Stimulated activated CD8-positive, alpha-beta memory T cell treated with anti-CD3 and anti-CD28 coated beads, Interleukin-12 subunit alpha, Interleukin-12 subunit beta, amount 100 ng/mL, for 24 hours (primary cell): ENCODE measurements around the gene UPF1.

Experiments used
- DNase-seq: peaks from one replicate; pipeline ENCODE4 v3.0.0-alpha.2; 2020; ENCODE audit errors: extremely low read depth

The UPF1 gene

DNA sequence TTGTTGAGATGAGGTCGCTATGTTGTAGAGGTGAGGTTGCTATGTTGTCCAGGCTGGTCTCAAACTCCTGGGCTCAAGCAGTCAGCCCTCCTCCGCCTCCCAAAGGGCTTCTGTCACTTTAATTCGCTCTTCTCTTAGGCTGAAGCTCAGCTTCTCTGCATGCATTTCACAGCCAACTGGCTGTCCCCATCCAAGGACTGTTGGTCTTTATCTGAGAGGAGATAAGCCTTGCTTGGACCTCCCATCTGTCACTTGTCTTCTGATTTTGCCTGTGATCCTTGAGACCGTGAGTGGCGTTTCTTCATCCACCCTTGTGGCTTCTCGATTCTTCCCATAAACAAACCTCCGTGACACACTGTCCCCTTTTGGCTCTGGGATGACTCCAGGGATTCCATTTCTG is 39.8 kb downstream of the UPF1 start:
- DNase-seq, result no peak

DNA sequence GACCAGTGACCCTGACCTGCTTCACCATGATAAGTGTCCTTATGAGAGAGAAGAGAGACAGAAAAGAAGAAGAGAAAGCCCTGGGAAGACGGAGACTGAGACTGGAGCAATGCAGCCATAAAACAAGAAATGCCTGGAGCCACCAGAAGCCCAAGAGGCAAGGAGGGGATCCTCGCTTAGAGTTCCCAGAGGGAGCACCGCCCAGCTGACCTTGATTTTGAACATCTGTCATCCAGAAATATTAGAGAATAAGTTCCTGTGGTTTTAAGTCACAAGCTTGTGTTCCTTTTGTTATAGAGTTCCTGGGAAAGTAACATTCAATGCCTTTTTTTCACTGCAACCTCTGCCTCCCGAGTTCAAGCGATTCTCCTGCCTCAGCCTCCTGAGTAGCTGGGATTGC is 44.0 kb downstream of the UPF1 start:
- no peak for DNase-seq

DNA sequence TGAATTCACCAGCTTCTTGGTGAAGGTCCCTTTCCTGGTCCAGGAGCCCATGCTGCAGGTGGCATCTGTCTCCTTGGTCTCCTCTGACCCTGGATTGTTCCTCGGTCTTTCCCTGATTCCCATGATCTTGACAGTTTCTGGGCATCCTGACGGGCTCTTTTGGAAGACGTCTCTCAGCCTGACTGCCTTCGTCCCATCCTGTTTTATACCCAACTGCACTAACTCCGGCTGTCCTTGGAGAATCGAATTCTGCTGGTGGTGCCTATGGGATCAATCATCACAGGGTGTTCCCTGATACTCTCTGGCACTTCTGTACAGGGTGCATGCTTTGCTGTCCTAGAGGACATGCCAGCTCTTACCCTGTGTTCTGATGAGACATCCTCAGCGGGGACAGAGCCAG is 45.1 kb downstream of the UPF1 start:
- DNase-seq, result no peak

DNA sequence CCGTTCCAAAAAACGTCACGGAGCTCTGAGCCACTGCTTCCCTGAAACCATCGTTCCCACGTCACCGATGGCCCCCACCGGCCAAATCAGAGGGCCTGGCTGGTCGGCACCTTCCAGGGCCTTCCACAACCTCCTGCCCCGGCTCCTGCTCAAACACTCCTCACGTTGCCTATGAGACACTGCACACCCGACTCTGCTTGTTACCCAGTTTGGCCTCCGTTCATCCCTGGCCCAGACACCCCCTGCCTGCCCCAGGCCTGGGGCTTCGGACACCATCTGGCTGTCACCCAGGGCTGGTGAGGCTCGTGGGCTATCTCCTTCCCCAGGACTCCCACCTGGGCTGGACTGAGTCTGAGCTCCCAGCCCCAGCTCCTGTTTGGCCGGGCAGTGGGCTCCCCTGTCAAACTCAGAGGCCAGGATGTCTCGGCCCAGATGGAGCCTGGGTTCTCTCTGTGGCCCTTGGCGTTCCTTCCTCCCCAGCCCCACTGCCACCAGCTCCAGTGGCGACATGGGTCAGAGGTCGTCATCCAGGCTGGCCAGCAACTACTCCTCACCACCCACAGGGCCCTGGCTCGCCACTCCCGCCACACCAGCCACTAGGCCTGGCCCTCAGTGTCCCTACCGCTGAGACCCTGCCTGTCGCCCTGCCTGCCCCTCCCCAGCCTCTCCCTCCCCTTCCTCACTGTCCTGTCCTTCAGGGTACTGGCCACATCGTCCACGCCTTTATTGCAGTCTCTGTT is 46.5 kb downstream of the UPF1 start:
- DNase-seq, result no peak

DNA sequence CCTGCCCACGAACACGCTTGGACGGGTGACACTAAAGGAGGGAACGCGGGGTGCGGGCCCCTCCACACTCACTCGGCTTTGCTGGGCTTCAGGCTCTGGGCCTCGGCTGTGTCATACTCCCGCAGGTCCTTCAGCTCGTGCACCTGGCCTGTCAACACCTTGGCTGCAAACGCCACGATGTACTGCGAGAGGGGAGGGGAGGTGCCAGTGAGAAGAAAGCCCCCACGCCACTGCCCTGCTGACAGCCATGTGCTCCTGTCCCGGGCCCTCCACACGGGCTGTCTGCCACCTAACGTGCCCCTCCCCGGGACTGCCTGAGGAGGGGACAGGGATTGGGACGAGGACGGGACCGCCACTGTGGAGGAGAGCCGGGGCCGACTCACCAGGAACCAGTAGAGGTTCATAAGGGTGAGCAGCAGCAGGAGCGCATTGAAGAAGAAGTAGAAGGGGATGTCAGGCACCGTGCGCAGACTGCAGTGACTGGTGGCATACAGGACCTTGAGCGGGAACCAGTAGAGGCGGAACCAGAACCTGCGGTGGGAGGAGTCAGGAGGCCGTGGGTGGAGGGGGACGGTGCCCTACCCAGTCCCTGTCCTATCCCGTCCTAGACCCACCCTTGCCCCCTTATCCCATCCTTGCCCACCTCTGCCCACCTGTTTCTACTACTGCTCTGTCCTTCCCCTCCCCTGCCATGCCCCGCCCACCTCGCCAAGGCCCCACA is 47.3 kb downstream of the UPF1 start:
- DNase-seq, result no peak

DNA sequence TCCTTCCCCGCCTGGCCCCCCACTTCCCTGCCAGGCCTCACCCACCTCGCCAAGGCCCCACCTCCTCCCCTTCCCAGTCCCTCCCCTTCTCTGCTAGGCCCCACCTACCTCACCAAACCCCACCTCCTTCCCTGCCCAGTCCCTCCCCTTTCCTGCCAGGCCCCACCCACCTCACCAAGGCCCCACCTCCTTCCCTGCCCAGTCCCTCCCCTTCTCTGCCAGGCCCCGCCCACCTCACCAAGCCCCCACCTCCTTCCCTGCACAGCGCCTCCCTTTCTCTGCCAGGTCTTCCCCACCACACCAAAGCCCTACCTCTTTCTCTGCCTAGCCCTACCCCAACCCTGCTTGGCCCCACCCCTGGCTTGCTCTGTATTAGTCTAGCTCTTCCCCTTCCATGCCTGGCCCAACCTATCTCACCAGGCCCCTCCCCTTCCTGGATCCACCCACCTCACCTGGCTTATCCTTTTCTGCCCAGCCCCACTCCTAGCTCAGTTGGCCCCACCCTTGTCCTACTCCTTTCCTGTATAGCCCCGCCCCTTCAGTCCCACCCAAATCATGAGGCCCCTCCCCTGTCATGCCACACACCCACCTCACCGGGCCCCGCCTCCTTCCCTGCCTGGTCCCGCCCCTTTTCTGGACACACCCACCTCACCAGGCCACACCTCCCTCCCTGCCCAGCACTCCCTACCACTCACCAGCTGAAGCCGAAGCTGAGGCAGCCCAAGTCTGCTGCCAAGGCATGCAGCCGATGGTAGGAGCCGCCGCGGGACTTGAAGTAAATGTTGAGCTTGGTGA is 48.0 kb downstream of the UPF1 start:
- no peak for DNase-seq

DNA sequence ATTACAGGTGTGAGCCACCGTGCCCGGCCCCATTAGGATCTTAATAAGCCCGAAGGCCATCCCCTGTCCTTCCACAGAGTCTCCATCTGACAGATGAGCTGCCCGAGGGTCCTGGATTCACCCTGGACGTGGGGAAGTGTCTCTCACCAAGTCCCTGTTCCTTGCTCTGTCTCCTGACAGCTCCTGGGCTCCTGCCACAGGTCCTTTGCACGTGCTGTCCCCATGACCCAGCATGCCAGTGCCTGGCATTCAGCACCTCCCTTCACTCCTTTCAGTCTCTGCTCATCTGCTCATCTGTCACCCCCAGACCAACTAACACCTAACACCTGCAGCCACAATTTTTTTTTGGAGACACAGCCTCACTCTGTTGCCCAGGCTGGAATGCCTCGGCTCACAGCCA is 49.7 kb downstream of the UPF1 start:
- no peak for DNase-seq

DNA sequence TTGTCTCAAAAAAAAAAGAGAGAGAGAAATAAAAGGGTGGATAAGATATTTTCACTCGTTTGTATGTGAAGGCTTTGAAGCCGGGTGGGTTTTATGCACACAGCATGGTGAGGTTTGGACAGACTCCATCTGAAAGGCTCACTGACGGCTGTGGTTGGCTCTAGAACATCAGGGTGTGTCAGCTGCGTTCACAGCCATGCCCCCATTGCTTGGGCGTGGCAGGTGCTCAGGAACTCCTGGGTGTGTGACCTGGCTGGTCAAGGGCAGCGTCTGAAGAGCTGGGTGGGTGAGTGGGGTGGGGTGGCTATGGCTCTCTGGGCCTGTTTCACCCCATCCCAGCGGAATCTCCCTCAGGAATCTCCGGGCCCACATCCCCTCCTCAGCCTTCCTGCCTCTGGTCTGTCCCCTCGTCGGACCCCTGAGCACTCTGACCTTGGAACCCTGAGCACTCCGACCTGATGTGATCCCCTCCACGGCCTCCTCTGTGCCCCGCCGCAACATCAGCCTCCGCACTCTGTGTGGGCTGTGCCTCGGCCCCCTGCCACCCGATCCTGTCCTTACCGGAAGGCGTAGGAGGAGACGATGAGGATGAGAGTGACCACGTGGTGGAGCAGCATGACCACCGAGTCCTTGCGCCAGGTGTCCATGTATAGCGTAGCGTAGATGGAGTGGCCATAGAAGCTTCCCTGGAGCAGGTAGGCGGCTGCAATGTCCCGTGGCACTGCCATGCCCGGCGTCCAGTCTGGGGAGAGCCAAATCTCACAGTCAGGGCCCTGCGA is 52.0 kb downstream of the UPF1 start:
- no peak for DNase-seq

DNA sequence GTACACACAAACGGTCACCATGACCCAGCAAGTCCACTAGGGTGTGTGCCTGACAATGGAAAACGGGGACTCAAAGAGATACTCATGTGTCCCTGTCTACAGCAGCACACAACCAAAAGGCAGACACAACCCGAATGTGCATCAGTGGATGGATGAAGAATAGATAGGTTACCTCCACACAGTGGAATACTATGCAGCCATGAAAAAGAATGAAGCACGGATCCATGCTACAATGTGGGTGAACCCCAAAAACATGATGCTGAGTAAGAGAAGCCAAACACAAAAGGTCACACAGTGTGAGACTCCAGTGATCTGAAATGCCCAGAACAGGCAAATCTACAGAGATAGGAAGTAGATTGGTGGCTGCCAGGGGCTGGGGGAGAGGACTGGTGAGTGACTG is 55.2 kb downstream of the UPF1 start:
- no peak for DNase-seq

DNA sequence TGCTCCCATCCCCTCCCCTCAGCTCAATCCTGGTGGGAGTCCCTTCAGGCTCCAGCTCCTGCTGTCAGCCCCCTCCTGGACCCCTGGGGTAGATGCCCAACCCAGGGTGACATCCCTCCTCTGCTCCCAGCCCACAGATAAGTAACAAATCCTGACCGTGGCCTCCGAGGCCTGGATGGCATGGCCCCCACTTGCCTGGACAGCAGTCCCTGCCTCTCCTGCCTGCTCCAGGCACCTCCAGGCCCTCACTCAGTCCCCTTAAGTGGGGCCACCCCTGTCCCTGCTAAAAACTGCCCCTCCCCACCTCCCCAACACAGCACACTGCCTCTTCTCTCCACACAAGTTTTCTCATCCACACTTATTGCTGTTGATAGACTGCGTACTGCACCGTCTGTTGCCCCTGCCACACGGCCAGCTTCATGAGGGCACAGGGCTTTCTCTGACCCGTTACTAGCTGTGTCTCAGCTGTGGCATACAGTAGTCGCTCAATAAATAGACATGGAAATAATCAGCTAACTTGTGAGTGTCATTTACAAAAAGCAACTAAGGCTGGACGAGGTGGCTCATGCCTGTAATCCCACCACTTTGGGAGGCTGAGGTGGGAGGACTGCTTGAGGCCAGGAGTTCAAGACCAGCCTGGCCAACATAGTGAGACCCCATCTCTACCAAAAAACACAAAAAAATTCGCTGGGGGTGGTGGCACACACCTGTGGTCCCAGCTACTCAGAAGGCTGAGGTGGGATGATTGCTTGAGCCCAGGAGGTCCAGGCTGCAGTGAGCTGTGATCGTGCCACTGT is 58.4 kb downstream of the UPF1 start:
- no peak for DNase-seq

DNA sequence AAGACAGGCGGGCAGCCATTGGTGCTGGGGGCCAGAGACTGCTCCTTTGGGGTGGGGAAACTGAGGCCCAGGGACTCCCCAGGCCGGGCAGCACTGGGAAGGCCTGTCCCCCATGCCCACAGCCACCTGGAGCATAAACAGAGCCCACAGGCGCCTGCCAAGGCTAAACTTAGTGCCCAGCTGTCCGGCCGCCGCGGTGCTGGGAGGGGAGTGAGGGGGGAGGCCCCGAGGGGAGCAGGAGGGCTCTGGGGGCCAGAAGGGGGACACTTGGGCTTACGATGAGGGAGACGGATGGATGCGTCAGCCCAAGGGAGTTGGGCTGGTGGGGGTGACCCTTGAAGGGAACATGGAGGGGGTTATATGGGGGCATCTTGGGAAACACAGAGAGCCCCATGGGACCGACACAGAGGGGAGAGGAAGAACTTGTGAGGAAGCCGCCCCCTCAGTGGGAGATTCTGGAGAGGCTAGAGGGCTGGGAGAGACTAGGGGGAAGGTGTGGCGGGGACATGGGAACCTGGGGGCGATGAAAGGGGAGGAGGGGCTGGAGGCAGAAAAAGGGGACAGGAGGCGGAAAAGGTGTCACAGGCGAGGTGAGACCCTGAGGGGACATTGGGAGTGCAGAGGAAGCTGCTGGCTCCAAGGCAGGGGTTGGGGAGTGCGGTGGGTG is 62.0 kb downstream of the UPF1 start:
- DNase-seq, result no peak

DNA sequence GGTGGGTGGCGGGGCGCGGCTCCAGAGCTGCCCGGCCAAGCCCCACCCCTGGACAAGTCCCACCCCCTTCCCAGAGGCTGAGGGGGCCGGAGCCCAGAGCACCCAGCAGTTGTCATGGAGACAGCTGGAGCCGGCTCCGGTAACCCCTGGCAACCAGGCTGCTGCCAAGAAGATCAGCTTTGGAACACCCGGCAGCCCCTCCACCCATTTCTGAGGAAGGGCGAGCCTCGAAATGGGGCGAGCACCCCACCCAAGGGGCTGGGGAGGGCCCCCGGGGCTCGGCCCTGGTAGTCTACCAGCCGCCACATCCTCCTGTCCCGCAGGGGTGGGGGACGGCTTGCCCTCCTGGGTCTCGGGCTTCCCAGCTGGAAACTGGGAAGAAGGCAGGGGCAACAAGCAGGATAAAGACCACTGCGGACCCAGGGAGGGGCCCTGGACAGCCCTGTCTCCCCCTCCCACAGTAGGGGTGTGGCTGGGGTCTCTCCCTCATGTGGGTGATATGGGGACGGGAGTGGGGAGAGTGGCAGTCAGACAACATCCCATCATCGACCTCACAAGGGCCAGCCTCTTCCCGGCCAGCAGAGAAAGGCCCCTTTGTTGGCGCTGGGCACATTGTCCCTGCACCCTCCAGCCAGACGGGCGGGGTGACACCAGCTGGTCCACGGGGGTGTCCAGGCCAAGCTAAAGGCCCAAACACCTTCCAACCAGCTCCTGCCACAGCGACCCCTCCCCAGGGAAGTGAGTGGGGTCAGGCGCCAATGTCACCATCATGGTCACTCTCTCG is 62.7 kb downstream of the UPF1 start:
- no peak for DNase-seq

DNA sequence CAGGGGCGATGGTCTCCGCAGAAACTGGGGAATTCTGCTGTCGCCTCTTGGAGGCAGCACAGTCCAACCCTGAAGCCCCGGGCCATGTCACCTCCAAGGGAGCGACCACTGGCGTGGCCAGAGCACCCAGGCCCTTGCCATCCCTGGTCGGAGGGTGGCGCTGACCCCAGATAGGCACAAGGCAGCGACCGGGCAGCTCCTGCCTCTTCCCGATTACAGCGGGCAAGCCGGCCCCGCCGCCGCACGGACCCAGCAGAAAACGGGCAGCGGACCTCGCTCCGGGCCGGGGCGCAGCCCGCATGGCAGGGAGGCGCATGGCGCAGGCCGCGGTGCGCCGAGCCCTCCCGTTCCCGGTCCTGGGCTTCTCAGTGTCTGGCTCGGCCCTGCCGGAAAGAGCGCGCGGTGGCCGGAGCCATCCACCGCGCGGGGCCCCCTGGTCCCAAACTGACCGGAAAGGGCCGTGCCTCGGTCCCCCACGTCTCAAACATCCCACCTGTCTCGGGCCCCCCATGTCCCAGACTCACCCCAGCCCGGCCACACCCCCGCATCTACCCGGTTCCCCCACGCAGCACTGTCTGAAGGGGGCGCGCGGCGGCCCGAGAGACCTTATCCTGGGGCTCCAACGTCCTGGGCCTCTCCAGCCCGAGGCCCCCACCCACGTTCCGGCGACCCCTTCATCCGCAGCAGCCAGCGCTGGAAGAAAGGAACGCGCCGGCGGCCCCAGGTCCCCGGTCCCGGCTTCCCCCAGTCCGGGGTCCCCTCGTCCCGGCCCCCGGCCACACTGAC is 63.5 kb downstream of the UPF1 start:
- DNase-seq, result no peak

DNA sequence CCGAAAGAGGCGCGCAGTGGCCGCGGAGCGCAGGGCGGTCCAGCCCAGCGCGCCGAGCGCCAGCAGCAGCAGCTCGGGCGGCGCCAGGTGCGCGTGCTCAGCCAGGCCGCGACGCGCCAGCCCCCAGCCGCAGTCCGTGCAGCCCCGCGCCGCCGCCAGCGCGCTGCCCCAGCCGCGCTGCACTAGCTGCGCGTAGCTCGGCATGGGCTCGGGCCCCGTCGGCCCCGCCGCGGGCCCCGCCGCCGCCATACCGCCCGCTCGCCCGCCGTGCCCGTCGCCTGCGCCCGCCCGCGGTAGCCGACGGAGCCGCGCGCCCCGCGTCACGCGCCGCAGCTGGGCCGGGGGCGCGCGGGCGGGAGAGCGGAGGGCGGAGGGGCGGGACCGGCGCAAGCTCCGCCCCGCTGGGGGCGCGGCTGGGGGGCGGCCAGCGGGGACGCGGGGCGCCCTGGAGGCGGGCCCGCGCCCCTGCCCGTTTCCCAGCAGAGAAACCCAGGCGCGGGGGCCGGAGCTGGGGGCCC is 64.1 kb downstream of the UPF1 start, which contains the start of gene CERS1:
Gene CERS1, minus strand, starts transcription at position 335 of the 518 bp plus-strand sequence. Its CDS starts 86 bp downstream, at position 249.
- DNase-seq, result no peak

DNA sequence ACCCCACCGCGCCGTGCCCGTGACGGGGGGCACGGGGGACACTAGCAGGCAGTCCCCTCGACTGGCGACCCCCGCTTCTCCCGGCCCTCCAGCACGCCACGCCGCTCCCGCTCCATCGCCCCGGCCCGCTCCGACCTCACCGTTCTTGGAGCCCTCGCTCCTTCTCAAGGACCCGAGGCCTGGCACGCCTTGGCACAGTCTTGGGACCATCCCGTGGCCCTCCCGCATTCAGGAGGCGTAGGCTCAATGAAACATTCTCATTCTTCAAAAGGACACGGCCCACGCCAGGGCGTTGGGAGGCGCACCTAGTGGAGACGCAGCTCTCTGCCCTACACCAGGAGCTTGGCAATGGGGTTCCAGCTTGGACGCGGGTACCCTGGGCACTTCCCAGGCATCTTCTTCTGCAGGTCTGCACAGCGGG is 64.7 kb downstream of the UPF1 start:
- DNase-seq, result no peak

DNA sequence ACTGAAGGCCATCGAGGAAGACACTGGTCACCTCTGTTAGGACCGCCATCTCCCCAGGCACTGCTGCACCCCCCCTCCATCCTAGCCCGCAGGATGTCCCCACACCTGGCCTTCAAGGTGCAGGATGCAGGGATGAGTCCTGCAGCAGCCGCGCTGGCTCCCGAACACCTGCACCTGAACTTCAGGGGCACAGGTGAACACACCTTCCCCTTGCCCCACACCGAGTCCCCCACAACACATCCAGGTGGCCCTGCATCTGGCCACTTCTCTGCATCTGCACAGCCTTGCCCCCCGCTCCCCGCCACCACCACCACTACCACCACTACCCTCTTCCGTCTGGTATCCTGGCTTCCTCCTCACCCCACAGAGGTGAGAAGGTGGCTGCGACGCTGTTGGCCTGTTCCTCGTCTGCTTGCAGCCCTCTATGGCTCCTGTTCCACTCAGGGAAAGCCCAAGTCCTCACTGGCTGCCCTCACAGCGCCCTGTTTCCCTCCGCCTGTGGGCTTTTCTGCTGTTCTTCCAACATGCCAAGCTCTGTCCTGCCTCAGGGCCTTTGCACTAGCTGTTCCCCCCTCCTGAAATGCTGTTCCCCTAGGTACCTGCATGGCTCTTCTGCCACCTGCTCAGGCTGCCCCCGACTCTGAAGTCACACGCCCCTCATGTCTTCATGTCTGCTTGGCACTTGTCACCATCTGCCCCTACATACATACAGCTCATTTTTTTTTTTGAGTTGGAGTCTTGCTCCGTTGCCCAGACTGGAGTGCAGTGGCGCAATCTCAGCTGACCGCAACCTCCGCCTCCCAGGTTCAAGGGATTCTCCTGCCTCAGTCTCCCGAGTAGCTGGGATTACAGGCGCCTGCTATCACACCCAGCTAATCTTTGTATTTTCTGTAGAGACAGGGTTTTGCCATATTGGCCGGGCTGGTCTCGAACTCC is 65.6 kb downstream of the UPF1 start:
- no peak for DNase-seq

DNA sequence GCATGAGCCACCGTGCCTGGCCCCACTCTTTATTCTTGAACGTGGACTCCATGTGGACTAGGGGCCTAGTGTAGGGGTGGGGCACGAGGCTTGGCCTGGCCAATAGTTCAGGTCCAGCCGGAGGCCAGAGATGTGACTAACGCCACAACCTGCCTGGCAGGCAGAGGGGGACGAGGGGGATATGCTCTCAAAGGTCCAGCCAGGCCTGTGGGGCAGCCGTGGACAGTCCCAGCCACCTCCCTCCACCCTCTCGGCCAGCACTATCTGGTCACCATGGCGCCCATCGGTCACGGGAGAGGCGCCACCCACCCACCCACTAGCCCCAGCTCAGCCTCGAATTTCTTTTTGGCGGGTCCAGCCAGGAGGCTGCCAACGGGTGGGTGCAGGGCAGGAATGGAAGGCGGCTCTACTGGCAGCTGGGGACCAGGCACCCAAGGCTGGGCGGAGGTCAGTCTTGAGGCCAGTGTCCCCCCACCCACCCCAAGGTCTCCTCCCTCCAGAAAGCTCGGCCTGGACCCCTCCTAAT is 66.4 kb downstream of the UPF1 start:
- DNase-seq, result no peak
